ENCODE measurements around the gene ENTREP3. TPM values are rescaled to one million over a fixed set of nuclear protein-coding genes. Genes with fewer than 3 reads are reported as not detected.
A peak's percentile ranks its signal among the peaks of the same experiment; 100 is the strongest.

ENTREP3 gene
- total RNA-seq, 1 donor: 6.5 TPM

- peaks cover 26% of the 10 kb centered on the region for H3K4me1 ChIP-seq (ENCODE audit: insufficient read depth, low read length)
- no peak overlapping the region for H3K4me2 ChIP-seq (ENCODE audit: insufficient read depth, low read length)
- H4K20me1 ChIP-seq (ENCODE audit: insufficient read depth, low read length): no peaks in the 10 kb centered on the region
- no peak overlapping the region for H2AFZ ChIP-seq (ENCODE audit: low read length)
- peaks cover 57% of the 10 kb centered on the region for H3K36me3 ChIP-seq (ENCODE audit: insufficient read depth, low read length)
- TF ChIP-seq, protein P1, sequence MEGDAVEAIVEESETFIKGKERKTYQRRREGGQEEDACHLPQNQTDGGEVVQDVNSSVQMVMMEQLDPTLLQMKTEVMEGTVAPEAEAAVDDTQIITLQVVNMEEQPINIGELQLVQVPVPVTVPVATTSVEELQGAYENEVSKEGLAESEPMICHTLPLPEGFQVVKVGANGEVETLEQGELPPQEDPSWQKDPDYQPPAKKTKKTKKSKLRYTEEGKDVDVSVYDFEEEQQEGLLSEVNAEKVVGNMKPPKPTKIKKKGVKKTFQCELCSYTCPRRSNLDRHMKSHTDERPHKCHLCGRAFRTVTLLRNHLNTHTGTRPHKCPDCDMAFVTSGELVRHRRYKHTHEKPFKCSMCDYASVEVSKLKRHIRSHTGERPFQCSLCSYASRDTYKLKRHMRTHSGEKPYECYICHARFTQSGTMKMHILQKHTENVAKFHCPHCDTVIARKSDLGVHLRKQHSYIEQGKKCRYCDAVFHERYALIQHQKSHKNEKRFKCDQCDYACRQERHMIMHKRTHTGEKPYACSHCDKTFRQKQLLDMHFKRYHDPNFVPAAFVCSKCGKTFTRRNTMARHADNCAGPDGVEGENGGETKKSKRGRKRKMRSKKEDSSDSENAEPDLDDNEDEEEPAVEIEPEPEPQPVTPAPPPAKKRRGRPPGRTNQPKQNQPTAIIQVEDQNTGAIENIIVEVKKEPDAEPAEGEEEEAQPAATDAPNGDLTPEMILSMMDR (IDR thresholded peaks at IDR 0.05; ENCODE audit: extremely low read depth, low read depth, low read length): no peak
- H3K4me3 ChIP-seq (ENCODE audit: insufficient read depth, low read length): no peak overlapping the region
- no peak overlapping the region for H3K27ac ChIP-seq (ENCODE audit: low read depth, low read length)
- H3K9me3 ChIP-seq (ENCODE audit: low read depth, low read length): no peaks in the 10 kb centered on the region
- no peaks in the 10 kb centered on the region for H3K27me3 ChIP-seq (ENCODE audit: insufficient read depth, low read length)
- DNase-seq (ENCODE audit: insufficient read length, low spot score, missing footprints): no peak
- peaks cover 25% of the 10 kb centered on the region for H3K79me2 ChIP-seq (ENCODE audit: insufficient read depth, low read length)
Observed at GRCh38 chr1:155260276-155260675, 5.0 kb upstream of the ENTREP3 start.

DNA sequence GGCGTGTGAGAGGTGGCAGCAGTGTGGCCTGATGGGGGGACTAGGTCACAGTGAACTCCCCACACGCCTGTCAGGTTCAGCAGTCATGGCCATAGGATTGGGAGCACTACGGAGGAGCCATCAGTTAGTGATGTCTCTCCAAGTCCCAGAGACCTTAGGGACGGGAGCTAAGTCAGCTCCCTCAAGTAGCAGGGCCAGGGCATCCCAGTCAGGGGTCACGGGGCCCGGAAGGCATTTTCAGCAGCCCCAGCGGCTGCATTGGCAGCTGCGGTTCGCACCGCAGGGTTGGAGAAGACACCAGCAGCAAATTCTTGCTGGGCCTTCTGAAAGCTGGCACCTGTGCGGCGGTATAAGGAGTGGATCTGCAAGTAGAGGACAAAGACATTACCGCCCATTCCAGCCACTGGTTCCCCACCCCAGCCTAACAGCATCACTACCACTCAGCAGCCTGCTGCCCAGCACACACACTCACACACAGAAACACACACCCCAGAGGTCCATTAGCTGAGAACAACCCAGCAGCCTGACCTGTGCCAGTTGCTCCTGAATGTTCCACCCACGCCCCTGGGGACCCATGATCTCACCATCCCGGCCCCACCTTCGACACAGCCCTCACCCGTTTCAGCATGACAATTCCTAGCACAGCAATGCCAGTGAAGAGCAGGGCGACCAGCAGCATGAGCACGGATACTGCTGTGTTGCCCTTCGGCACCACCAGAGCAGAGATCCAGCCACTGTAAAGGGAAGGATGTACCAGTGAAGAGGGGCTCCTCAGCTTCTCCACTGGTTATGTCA lies 972 bp upstream of the ENTREP3 start:
- Histone ChIP-seq H3K4me3 (ENCODE audit: insufficient read depth, low read length) (peak overlapping the region; percentile 88), H3K4me2 (ENCODE audit: insufficient read depth, low read length) (peak overlapping the region; percentile 90)
- peak; percentile 86 for DNase-seq (ENCODE audit: insufficient read length, low spot score, missing footprints)

DNA sequence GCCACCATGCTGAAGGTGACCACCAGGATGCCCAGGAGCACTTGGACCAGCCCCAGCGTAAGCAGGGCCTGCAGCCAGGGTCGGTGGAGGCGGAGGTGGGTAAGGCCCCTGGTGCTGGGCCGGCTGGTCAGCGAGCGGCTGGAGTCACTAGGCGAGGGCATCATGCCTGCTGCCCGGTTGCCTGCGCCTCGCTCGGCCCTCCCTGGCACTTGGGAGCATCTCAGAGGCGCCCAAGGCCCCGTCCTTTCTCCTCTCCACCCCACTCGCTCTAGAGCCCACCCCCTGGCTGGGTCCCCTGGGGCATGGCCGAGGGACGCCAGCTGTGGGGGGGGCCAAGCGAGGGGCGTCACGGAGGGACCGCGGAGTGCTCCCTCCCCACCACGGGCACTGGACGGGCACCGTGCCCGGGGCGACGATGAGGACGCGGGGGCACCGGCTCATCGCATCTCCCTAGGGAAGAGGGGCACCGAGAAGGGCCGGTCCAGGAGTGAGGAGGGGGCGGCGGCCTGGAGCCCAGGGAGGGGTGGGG lies 505 bp downstream of the ENTREP3 start:
- peak overlapping the region; percentile 59 for H2AFZ ChIP-seq (ENCODE audit: low read length)
- peaks cover 30% of the 10 kb centered on the region for H3K4me1 ChIP-seq (ENCODE audit: insufficient read depth, low read length)
- TF ChIP-seq, protein P1 (IDR thresholded peaks at IDR 0.05; ENCODE audit: extremely low read depth, low read depth, low read length): no peak
- H3K4me2 ChIP-seq (ENCODE audit: insufficient read depth, low read length): peak overlapping the region; percentile 90
- H3K27ac ChIP-seq (ENCODE audit: low read depth, low read length): peak overlapping the region; percentile 45
- H3K4me3 ChIP-seq (ENCODE audit: insufficient read depth, low read length): peak overlapping the region; percentile 88
- H3K36me3 ChIP-seq (ENCODE audit: insufficient read depth, low read length): peaks cover 34% of the 10 kb centered on the region
- no peaks in the 10 kb centered on the region for H3K27me3 ChIP-seq (ENCODE audit: insufficient read depth, low read length)
- peak; percentile 92 for DNase-seq (ENCODE audit: insufficient read length, low spot score, missing footprints)
- H3K79me2 ChIP-seq (ENCODE audit: insufficient read depth, low read length): peaks cover 24% of the 10 kb centered on the region
- H4K20me1 ChIP-seq (ENCODE audit: insufficient read depth, low read length): peaks cover 3% of the 10 kb centered on the region
- no peaks in the 10 kb centered on the region for H3K9me3 ChIP-seq (ENCODE audit: low read depth, low read length)

More for the DNA sequence above, 972 bp upstream of the ENTREP3 start:
- TF ChIP-seq, protein P1 (IDR thresholded peaks at IDR 0.05; ENCODE audit: extremely low read depth, low read depth, low read length): no peak
- Histone ChIP-seq H3K79me2 (ENCODE audit: insufficient read depth, low read length) (peaks cover 37% of the 10 kb centered on the region), H4K20me1 (ENCODE audit: insufficient read depth, low read length) (peaks cover 3% of the 10 kb centered on the region), H2AFZ (ENCODE audit: low read length) (peak overlapping the region; percentile 94), H3K4me1 (ENCODE audit: insufficient read depth, low read length) (peaks cover 31% of the 10 kb centered on the region), H3K36me3 (ENCODE audit: insufficient read depth, low read length) (peaks cover 38% of the 10 kb centered on the region), H3K9me3 (ENCODE audit: low read depth, low read length) (no peaks in the 10 kb centered on the region), H3K27ac (ENCODE audit: low read depth, low read length) (peak overlapping the region; percentile 87), H3K27me3 (ENCODE audit: insufficient read depth, low read length) (no peaks in the 10 kb centered on the region)

- peak overlapping the region; percentile 90 for H3K4me2 ChIP-seq (ENCODE audit: insufficient read depth, low read length)
- peak; percentile 92 for DNase-seq (ENCODE audit: insufficient read length, low spot score, missing footprints)
- H3K27me3 ChIP-seq (ENCODE audit: insufficient read depth, low read length): no peaks in the 10 kb centered on the region
- H3K79me2 ChIP-seq (ENCODE audit: insufficient read depth, low read length): peaks cover 20% of the 10 kb centered on the region
- no peaks in the 10 kb centered on the region for H3K9me3 ChIP-seq (ENCODE audit: low read depth, low read length)
- peak overlapping the region; percentile 88 for H3K4me3 ChIP-seq (ENCODE audit: insufficient read depth, low read length)
- H3K27ac ChIP-seq (ENCODE audit: low read depth, low read length): peak overlapping the region; percentile 19
- H2AFZ ChIP-seq (ENCODE audit: low read length): peak overlapping the region; percentile 59
- H4K20me1 ChIP-seq (ENCODE audit: insufficient read depth, low read length): peaks cover 3% of the 10 kb centered on the region
- TF ChIP-seq, protein P1 (IDR thresholded peaks at IDR 0.05; ENCODE audit: extremely low read depth, low read depth, low read length): no peak
- H3K36me3 ChIP-seq (ENCODE audit: insufficient read depth, low read length): peaks cover 29% of the 10 kb centered on the region
- H3K4me1 ChIP-seq (ENCODE audit: insufficient read depth, low read length): peaks cover 30% of the 10 kb centered on the region
Observed at GRCh38 chr1:155254228-155254713, 1.0 kb downstream of the ENTREP3 start.

Measured in osteoblast (primary cell).